Lower leg skin (tissue), 4 donors: ENCODE results near the gene HDAC4. TPM values are rescaled to one million over a fixed set of nuclear protein-coding genes. Genes with fewer than 3 reads are reported as not detected.

Source experiments
- DNase-seq, 2 donors: peaks; one replicate each; pipeline ENCODE4 v3.0.0-alpha.2; 2019; ENCODE audit warnings: low spot score in 2 of 2
- H3K4me3 ChIP-seq: fragments of 200-600 bp; sonication (generic); 2 replicates; pipeline ENCODE4 v1.5.1; 2017; ENCODE audit warnings: mild to moderate bottlenecking, low read depth; ENCODE audit not compliant: poor library complexity, severe bottlenecking
- POLR2A ChIP-seq, 2 donors: fragments of 450-650 bp; IDR thresholded peaks; one replicate each; pipeline ENCODE4 v1.6.1; 2016 to 2017; ENCODE audit warnings: antibody characterized with exemption in 2 of 2, mild to moderate bottlenecking in 1 of 2, moderate library complexity in 1 of 2
- WGBS, 2 donors: methylation state at CpG; one replicate each; pipeline ENCODE4 v1.1.5; 2018; 5-methylcytosine and 5-hydroxymethylcytosine counted together
- intact Hi-C: fragments of 100-400 bp; cut with DNase I; formaldehyde crosslinking; loops from one replicate; pipeline ENCODE4 v1.15.0; 2023; ENCODE audit warnings: low total_unique reads
- total RNA-seq, 4 donors: library from RNA; depleted of rRNA; stranded (reverse); fragments of >200 nt; gene quantifications; one replicate each; pipeline ENCODE4 v1.1.0, GENCODE V29; 2016
- TF ChIP-seq, protein P1 (sequence below), 3 donors: fragments of 450-650 bp; IDR thresholded peaks; one replicate each; pipeline ENCODE4 v1.5.1; 2016; ENCODE audit warnings: antibody characterized with exemption in 3 of 3, mild to moderate bottlenecking in 3 of 3, moderate library complexity in 2 of 3

The HDAC4 gene
- total RNA-seq, 4 donors from 2014 or later, result 27.4 to 85.5 (median 57.9) TPM

DNA sequence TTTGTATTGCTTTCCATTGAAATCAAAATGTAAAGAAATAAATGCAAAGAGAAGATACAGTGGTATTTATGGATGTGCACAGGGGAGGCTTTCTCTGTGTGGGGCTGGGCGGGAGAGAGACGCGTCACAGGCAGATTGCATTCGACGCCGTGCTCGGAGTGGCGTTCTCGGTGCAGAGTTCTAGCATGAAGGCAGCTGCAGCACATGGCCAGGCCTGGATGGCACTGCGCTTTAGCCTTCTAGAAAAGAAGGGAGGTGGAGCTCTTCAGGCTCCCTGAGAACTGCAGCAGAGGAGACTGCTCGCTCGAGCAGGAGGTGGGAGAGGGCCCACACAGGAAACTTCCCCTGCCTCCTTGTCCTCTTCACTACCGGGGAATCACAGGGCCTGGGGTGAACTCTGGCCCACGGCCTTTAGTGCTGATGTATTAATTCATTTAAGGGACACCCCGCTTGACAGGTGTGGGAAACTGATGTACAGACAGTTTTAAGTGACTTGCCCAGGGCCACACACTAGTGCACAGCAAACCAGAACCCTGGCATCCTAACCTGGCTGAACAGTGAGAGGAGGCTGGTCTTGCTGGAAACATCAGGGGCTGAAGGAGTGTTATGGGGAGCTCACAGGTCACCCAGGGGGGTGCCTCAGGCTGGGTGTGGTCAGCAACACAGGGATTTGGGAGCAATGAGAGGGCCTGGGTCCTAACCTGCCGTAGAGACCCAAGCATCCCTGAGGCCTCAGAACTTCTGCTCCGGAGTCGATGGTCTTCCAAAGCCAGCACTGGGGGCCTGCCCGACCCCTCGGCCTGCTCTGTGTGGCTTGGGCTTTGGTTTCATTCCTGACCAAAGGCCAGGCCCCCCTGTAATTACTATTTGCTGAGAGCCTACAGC, 199.9 kb downstream of the HDAC4 start:
- WGBS, 2 donors, result 81 to 85% methylated on average over 20 of the region's 20 CpGs
- intact Hi-C loops, result no loop called here
- DNase-seq, result no peak
- no peak overlapping the region for H3K4me3 ChIP-seq
- TF ChIP-seq POLR2A (IDR thresholded peaks at IDR 0.05), result no peak
- TF ChIP-seq, protein P1, sequence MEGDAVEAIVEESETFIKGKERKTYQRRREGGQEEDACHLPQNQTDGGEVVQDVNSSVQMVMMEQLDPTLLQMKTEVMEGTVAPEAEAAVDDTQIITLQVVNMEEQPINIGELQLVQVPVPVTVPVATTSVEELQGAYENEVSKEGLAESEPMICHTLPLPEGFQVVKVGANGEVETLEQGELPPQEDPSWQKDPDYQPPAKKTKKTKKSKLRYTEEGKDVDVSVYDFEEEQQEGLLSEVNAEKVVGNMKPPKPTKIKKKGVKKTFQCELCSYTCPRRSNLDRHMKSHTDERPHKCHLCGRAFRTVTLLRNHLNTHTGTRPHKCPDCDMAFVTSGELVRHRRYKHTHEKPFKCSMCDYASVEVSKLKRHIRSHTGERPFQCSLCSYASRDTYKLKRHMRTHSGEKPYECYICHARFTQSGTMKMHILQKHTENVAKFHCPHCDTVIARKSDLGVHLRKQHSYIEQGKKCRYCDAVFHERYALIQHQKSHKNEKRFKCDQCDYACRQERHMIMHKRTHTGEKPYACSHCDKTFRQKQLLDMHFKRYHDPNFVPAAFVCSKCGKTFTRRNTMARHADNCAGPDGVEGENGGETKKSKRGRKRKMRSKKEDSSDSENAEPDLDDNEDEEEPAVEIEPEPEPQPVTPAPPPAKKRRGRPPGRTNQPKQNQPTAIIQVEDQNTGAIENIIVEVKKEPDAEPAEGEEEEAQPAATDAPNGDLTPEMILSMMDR (IDR thresholded peaks at IDR 0.05), result no peak

DNA sequence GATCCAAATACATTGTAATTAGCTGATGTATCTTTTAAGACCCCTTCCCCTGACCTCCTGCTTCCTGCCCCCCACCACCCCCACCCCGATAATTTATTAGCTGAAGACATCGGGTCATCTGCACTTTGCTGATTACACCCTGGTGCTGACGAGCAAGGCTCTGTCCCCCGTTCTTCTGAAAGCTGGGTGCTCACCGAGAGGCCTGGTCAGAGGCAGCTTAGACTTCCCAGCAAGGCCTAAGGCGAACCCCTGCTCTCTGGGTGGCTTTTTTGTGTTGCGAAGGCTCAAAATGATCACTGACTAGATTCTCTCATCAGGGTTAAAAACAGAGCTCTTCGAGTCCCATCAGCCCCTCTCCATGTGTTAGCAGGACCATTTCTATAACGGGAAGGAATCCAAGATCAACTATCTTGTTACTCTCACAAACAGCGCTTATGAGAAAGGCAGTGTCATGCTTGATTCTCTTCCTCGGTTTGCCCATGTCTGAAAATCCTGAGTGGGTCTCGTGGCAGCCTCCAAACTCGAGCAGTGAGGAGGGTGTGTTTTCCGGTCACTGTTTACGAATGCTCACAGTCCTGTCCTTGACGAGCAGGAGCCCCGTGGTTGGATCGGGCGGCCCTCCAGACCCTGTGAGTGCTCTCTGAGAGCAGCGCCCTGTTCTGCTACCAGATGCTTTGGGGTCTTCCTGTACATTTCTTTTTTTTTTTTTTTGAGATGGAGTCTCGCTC, 201.6 kb downstream of the HDAC4 start:
- intact Hi-C loops, result no loop called here
- TF ChIP-seq POLR2A (IDR thresholded peaks at IDR 0.05), result no peak
- TF ChIP-seq, protein P1 (IDR thresholded peaks at IDR 0.05), result no peak
- WGBS, 2 donors, result 73 to 79% methylated on average over 21 of the region's 21 CpGs
- no peak overlapping the region for H3K4me3 ChIP-seq
- DNase-seq, result peak in 1 of 2 donors; percentile 54

DNA sequence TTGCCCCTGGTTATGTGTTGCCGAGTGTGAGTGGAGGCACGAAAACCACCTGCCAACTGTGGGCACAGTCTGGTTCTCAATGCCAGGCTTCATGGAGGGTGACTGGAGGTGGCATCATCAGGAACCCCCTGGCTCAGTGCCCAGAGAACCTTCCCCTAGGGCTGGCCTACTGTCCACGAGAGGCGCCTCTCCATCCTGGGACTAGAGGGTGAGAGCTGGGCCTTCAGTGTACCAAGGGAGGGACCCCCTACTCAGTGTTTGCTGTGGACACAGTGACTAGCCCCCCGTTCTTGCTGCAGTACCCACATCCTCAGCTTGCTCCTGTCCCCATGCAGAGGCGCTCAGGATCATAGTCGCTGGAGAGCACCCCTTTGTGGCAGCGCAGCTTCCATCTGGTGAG, 202.6 kb downstream of the HDAC4 start:
- WGBS, 2 donors, result 84 to 97% methylated on average over 7 to 8 of the region's 8 CpGs
- no peak overlapping the region for H3K4me3 ChIP-seq
- intact Hi-C loops, result no loop called here
- TF ChIP-seq POLR2A (IDR thresholded peaks at IDR 0.05), result no peak
- TF ChIP-seq, protein P1 (IDR thresholded peaks at IDR 0.05), result no peak
- DNase-seq, result peak in 1 of 2 donors; percentile 78

DNA sequence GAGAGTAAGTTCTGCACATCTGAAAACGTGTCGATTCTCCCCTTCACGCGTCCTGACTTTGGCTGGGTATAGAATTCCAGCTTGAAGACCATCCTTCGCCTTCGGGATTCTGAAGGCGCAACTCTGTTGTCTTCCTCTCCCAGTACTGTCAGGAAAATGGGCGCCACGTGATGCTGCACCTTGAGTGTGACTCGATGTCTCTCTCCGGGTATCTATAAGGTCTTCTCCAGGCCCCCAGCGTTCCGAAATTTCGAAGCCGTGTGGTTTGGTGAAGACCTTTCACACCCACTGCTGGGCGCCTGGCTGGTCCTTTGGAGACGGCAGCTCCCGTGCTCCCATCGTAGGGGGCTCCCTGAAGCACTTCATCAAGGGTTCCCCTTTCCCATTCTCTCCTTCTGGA, 203.7 kb downstream of the HDAC4 start:
- DNase-seq, result peak in 1 of 2 donors; percentile 82
- 92 to 93% methylated on average over 19 of the region's 19 CpGs for WGBS, 2 donors
- intact Hi-C loops, result no loop called here
- TF ChIP-seq, protein P1 (IDR thresholded peaks at IDR 0.05), result no peak
- TF ChIP-seq POLR2A (IDR thresholded peaks at IDR 0.05), result no peak
- H3K4me3 ChIP-seq, result no peak overlapping the region

DNA sequence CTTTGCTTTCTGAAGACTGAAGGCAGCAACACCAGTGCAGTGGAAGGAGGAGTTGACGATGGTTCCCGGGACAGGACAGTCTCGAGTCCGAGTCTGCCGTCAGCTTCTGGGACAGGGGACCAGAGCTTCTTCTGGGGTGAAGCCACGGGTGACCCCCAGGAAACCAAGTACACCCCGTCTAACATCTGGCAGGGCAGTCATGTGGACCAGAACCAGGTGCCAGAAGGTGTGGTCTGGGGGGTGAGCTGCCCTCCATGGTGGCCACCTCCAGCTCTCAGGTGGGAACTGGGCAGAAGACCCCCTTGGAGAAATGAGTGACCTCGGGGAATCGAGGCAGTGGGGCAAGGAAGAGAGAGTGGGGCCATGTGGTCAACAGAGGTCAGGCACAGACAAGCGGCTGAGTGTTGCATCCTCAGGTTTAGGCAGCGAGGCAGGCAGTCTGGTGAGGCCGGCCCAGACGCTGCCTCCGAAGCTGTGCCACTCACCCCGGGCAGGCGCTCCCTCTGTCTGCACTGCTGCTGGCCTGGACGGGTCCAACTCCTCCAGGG, 204.3 kb downstream of the HDAC4 start:
- intact Hi-C loops, result no loop called here
- peak in 1 of 2 donors; percentile 76 for DNase-seq
- no peak overlapping the region for H3K4me3 ChIP-seq
- TF ChIP-seq POLR2A (IDR thresholded peaks at IDR 0.05), result no peak
- TF ChIP-seq, protein P1 (IDR thresholded peaks at IDR 0.05), result no peak
- 90% methylated on average over 17 of the region's 17 CpGs for WGBS, 2 donors
